Activated CD4-positive, alpha-beta memory T cell treated with anti-CD3 and anti-CD28 coated beads, Interleukin-2, amount 10 ng/mL, durations not matched to agents 7 days and 5 days (primary cell): Measurements from ENCODE around the gene GALNT10. TPM values are rescaled to one million over a fixed set of nuclear protein-coding genes. Genes with fewer than 3 reads are reported as not detected.

Source experiments
- CTCF ChIA-PET: fragments of 350-600 bp; sonication (Branson Sonifier 250); formaldehyde crosslinking; loops from one replicate; lab custom pipeline; 2021; ENCODE audit warnings: antibody characterized with exemption, inconsistent platforms; lab: Charles Lee
- POLR2A ChIA-PET: fragments of 350-600 bp; sonication (Branson Sonifier 250); formaldehyde crosslinking; loops from one replicate; lab custom pipeline; 2021; ENCODE audit warnings: antibody characterized with exemption; lab: Charles Lee
- DNase-seq: peaks from one replicate; pipeline ENCODE4 v3.0.0-alpha.2; 2020
- H3K27ac Mint-ChIP-seq: one replicate; pipeline ENCODE4 v1.8.0; 2021; ENCODE audit warnings: mild to moderate bottlenecking, mixed read lengths
- H3K27me3 Mint-ChIP-seq: one replicate; pipeline ENCODE4 v1.8.0; 2021; ENCODE audit warnings: mixed read lengths
- H3K36me3 Mint-ChIP-seq: one replicate; pipeline ENCODE4 v1.8.0; 2021; ENCODE audit warnings: low read depth, mixed read lengths
- H3K4me1 Mint-ChIP-seq: one replicate; pipeline ENCODE4 v1.8.0; 2021; ENCODE audit warnings: mixed read lengths
- H3K4me3 Mint-ChIP-seq: one replicate; pipeline ENCODE4 v1.8.0; 2021; ENCODE audit warnings: mild to moderate bottlenecking, mixed read lengths
- H3K9me3 Mint-ChIP-seq: one replicate; pipeline ENCODE4 v1.8.0; 2021; ENCODE audit warnings: mixed read lengths
- total RNA-seq, 2 experiments: library from RNA; stranded (reverse); gene quantifications; one replicate each; pipeline ENCODE4 v1.2.3, GENCODE V29; 2021

GALNT10 gene
- total RNA-seq, 2 experiments from 2014 or later, result 38.6 to 40.4 TPM

GRCh38 chr5:154329519-154330040, 139.0 kb downstream of the GALNT10 start:
- ChIA-PET POLR2A (no interaction called here), CTCF (no interaction called here)
- Mint-ChIP-seq H3K27ac (no peak overlapping the region), H3K27me3 (no peaks in the 10 kb centered on the region), H3K9me3 (no peaks in the 10 kb centered on the region), H3K36me3 (peaks cover 11% of the 10 kb centered on the region), H3K4me1 (no peaks in the 10 kb centered on the region), H3K4me3 (no peak overlapping the region)
- DNase-seq, result no peak

DNA sequence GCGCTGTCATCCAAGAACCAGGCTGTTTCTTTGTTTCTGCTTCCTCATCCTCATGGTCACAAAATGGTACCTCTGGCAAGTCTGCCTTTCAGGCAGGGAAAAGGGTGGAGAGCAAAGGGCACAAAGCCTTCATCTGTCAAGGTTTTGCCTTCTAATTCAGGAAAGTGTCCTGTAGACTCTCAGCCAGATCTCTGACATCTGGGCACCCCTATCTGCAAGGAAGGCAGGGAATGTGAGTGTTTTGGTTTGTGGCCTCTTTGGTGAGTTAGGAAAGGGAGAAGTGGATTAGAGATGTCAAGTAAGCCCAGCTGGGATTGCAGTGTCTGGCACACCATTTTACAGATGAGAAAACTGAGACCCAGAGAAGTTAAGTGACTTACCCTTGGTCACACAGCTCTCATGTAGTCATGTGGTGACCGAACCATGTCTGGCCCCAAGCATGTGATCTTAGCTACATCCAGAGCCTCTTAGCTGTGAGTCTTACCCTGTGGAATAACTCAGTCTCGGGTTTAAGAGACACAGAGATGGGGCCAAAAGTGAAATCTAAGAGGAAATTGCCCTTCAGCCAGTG, 139.6 kb downstream of the GALNT10 start:
- no peak overlapping the region for H3K27ac Mint-ChIP-seq
- ChIA-PET POLR2A (no interaction called here), CTCF (interaction anchor here (2.9 kb wide), 1 partner anchor 75 kb away, joined by 7 read pairs; no protein-coding TSS in a partner anchor)
- H3K36me3 Mint-ChIP-seq, result peaks cover 13% of the 10 kb centered on the region
- H3K9me3 Mint-ChIP-seq, result no peaks in the 10 kb centered on the region
- no peaks in the 10 kb centered on the region for H3K27me3 Mint-ChIP-seq
- no peak overlapping the region for H3K4me3 Mint-ChIP-seq
- no peak for DNase-seq
- no peaks in the 10 kb centered on the region for H3K4me1 Mint-ChIP-seq

DNA sequence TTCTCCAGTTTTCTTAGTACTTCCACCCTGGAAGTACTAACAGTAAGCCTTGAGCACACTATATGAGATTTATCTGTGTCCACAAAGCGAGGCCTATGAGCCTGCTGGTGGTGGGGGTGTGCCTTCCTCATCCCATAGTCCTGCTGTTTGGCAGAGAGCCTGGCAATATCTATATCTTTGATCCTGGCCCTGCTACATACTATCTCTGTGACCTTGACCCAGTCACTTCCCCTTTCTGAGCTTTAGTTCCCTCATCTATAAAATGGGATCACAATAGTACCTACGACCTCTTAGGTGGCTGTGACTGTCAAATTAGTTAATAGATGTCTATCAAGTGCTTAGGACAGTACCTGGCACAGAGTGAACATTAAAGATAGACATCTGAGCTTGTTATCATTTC, 140.7 kb downstream of the GALNT10 start:
- Mint-ChIP-seq H3K4me3 (no peak overlapping the region), H3K27ac (no peak overlapping the region), H3K9me3 (no peaks in the 10 kb centered on the region), H3K4me1 (no peaks in the 10 kb centered on the region), H3K27me3 (no peaks in the 10 kb centered on the region), H3K36me3 (peaks cover 19% of the 10 kb centered on the region)
- no peak for DNase-seq
- ChIA-PET CTCF (interaction anchor here (0.6 to 2.9 kb wide), 4 partner anchors 74 to 357 kb away, joined by 3 to 7 read pairs (median 3); partner anchors contain the start of gene GALNT10), POLR2A (no interaction called here)

GRCh38 chr5:154331924-154332323, 141.4 kb downstream of the GALNT10 start:
- Mint-ChIP-seq H3K27me3 (no peaks in the 10 kb centered on the region), H3K4me1 (no peaks in the 10 kb centered on the region), H3K9me3 (no peaks in the 10 kb centered on the region), H3K27ac (no peak overlapping the region), H3K4me3 (no peak overlapping the region), H3K36me3 (peaks cover 24% of the 10 kb centered on the region)
- DNase-seq, result no peak
- POLR2A ChIA-PET, result no interaction called here
- CTCF ChIA-PET, result interaction anchor here (1.1 to 2.9 kb wide), 2 partner anchors 73 to 358 kb away, joined by 3 to 7 read pairs; no protein-coding TSS in a partner anchor

GRCh38 chr5:154332451-154332850, 141.9 kb downstream of the GALNT10 start:
- Mint-ChIP-seq H3K27ac (no peak overlapping the region), H3K9me3 (no peaks in the 10 kb centered on the region), H3K36me3 (peaks cover 28% of the 10 kb centered on the region), H3K27me3 (no peaks in the 10 kb centered on the region), H3K4me3 (no peak overlapping the region), H3K4me1 (no peaks in the 10 kb centered on the region)
- POLR2A ChIA-PET, result no interaction called here
- DNase-seq, result no peak
- CTCF ChIA-PET, result interaction anchor here (1.1 to 2.9 kb wide), 2 partner anchors 72 to 358 kb away, joined by 3 to 7 read pairs; no protein-coding TSS in a partner anchor

DNA sequence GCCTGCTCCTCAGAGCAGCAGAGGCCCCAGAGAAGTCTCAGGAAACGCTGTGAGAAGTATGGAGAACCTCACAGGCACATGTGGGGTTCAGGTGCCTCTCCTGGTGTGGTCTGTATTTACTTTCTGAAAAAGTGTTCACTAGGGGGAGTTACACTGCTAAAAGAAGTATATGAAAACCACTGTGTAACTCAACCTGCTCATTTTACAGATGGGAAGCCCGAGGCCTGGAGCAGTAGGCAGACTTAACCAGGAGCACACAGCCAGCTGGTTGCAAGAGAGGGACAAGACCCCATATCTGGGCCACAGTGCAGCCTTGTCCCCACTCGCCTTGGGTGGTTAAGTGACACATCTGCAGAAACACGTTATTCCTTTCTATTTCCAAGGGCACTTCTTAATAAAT, 142.5 kb downstream of the GALNT10 start:
- no peak overlapping the region for H3K27ac Mint-ChIP-seq
- ChIA-PET POLR2A (no interaction called here), CTCF (interaction anchor here (2.9 kb wide), 1 partner anchor 72 kb away, joined by 7 read pairs; no protein-coding TSS in a partner anchor)
- H3K9me3 Mint-ChIP-seq, result no peaks in the 10 kb centered on the region
- H3K36me3 Mint-ChIP-seq, result peaks cover 33% of the 10 kb centered on the region
- no peaks in the 10 kb centered on the region for H3K4me1 Mint-ChIP-seq
- H3K27me3 Mint-ChIP-seq, result no peaks in the 10 kb centered on the region
- no peak for DNase-seq
- H3K4me3 Mint-ChIP-seq, result no peak overlapping the region

DNA sequence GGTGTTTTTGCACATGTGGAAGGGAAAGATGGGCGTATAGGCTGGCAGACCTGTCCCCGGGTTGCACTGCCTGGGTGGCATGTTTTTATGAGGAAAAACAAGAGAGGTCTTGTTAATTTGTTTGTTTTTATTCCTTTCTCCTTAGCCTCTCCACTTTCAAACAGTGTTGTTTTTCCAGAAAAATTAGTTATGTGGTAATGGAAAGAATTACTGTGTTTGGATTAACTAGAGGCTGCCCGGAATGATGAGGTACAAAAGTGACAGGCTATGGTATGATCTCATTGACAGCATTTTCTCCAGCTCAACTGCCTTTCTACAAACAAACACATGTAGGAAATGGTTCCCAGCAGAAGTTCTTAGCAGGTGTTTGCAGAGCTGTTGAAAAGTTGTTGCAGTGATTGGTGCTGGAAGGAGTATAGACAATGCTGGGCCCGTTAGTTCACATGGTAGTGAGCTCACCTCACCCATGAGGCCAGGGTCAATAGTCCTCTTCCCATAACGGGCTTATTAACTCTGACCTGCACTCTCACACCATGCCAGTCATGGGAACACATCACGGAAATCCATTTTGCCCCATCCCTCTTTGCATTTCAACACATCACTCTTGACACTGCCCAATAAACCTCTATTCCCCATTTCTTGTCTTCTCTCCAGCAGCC, 144.0 kb downstream of the GALNT10 start:
- CTCF ChIA-PET, result interaction anchor here (1.3 kb wide), 1 partner anchor 70 kb away, joined by 5 read pairs; no protein-coding TSS in a partner anchor
- H3K27ac Mint-ChIP-seq, result no peak overlapping the region
- no peaks in the 10 kb centered on the region for H3K4me1 Mint-ChIP-seq
- POLR2A ChIA-PET, result no interaction called here
- H3K36me3 Mint-ChIP-seq, result peaks cover 34% of the 10 kb centered on the region
- H3K4me3 Mint-ChIP-seq, result no peak overlapping the region
- DNase-seq, result no peak
- H3K27me3 Mint-ChIP-seq, result no peaks in the 10 kb centered on the region
- H3K9me3 Mint-ChIP-seq, result no peaks in the 10 kb centered on the region

- no peaks in the 10 kb centered on the region for H3K27me3 Mint-ChIP-seq
- H3K4me3 Mint-ChIP-seq, result no peak overlapping the region
- H3K36me3 Mint-ChIP-seq, result peaks cover 34% of the 10 kb centered on the region
- no peak for DNase-seq
- no peak overlapping the region for H3K27ac Mint-ChIP-seq
- ChIA-PET POLR2A (no interaction called here), CTCF (no interaction called here)
- no peaks in the 10 kb centered on the region for H3K9me3 Mint-ChIP-seq
- no peaks in the 10 kb centered on the region for H3K4me1 Mint-ChIP-seq
Observed at GRCh38 chr5:154335065-154335448, 144.5 kb downstream of the GALNT10 start.

DNA sequence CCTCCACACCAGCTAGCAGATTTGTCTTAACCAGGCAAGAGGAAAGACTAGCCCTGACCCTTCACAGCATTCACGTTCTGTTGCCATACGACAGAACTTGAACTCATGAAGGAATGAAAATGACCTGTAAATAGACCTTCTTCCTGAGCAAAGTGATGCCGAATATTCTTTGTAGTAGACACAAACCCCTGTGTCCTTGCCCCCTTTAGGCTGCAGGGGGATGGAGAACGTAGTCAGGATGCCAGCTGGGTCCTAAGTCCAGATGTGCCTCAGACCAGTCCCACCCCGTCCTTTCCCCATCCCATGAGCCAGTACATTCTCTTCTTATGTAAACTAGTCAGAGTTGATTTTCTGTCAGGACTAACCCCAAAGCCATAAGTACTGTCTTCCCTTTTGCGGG, 151.1 kb downstream of the GALNT10 start:
- ChIA-PET POLR2A (no interaction called here), CTCF (no interaction called here)
- Mint-ChIP-seq H3K36me3 (peaks cover 17% of the 10 kb centered on the region), H3K27me3 (no peaks in the 10 kb centered on the region), H3K27ac (no peak overlapping the region), H3K4me1 (peaks cover 7% of the 10 kb centered on the region), H3K4me3 (no peak overlapping the region), H3K9me3 (no peaks in the 10 kb centered on the region)
- DNase-seq, result no peak

GRCh38 chr5:154342211-154342610, 151.7 kb downstream of the GALNT10 start:
- no peaks in the 10 kb centered on the region for H3K9me3 Mint-ChIP-seq
- H3K36me3 Mint-ChIP-seq, result peaks cover 14% of the 10 kb centered on the region
- CTCF ChIA-PET, result no interaction called here
- H3K4me3 Mint-ChIP-seq, result no peak overlapping the region
- H3K27me3 Mint-ChIP-seq, result no peaks in the 10 kb centered on the region
- no peak overlapping the region for H3K27ac Mint-ChIP-seq
- no peak for DNase-seq
- POLR2A ChIA-PET, result no interaction called here
- H3K4me1 Mint-ChIP-seq, result peaks cover 7% of the 10 kb centered on the region

- ChIA-PET CTCF (no interaction called here), POLR2A (interaction anchor here (0.8 kb wide), 1 partner anchor 153 kb away, joined by 3 read pairs; no protein-coding TSS in a partner anchor)
- peaks cover 7% of the 10 kb centered on the region for H3K4me1 Mint-ChIP-seq
- no peak overlapping the region for H3K4me3 Mint-ChIP-seq
- H3K9me3 Mint-ChIP-seq, result no peaks in the 10 kb centered on the region
- peaks cover 7% of the 10 kb centered on the region for H3K36me3 Mint-ChIP-seq
- no peaks in the 10 kb centered on the region for H3K27me3 Mint-ChIP-seq
- no peak for DNase-seq
- H3K27ac Mint-ChIP-seq, result no peak overlapping the region
Observed at GRCh38 chr5:154342963-154343362, 152.4 kb downstream of the GALNT10 start.

GRCh38 chr5:154344461-154344860, 153.9 kb downstream of the GALNT10 start:
- peaks cover 7% of the 10 kb centered on the region for H3K4me1 Mint-ChIP-seq

GRCh38 chr5:154345255-154345952, 154.9 kb downstream of the GALNT10 start:
- DNase-seq, result no peak
- ChIA-PET CTCF (interaction anchor here (0.7 kb wide), 1 partner anchor 1280 kb away, joined by 3 read pairs; no protein-coding TSS in a partner anchor), POLR2A (no interaction called here)
- H3K27me3 Mint-ChIP-seq, result no peaks in the 10 kb centered on the region
- peaks cover 5% of the 10 kb centered on the region for H3K36me3 Mint-ChIP-seq
- H3K4me1 Mint-ChIP-seq, result peaks cover 7% of the 10 kb centered on the region
- no peak overlapping the region for H3K27ac Mint-ChIP-seq
- H3K4me3 Mint-ChIP-seq, result no peak overlapping the region
- H3K9me3 Mint-ChIP-seq, result no peaks in the 10 kb centered on the region

More at GRCh38 chr5:154344461-154344860, 153.9 kb downstream of the GALNT10 start:
- ChIA-PET POLR2A (no interaction called here), CTCF (no interaction called here)
- no peak overlapping the region for H3K27ac Mint-ChIP-seq
- DNase-seq, result no peak
- no peaks in the 10 kb centered on the region for H3K27me3 Mint-ChIP-seq
- H3K4me3 Mint-ChIP-seq, result no peak overlapping the region
- H3K36me3 Mint-ChIP-seq, result peaks cover 5% of the 10 kb centered on the region
- no peaks in the 10 kb centered on the region for H3K9me3 Mint-ChIP-seq
